ENCODE results near the gene SMYD3.

SMYD3 gene

GRCh38 chr1:246415028-246415427, 92.1 kb downstream of the SMYD3 start:
- POLR2A ChIA-PET = no interaction called here
- H3K4me1 ChIP-seq (ENCODE audit: control insufficient read depth, insufficient read depth, low read length) = no peaks in the 10 kb centered on the region
- TF ChIP-seq ZNF571 (tag by site-specific recombination; IDR thresholded peaks at IDR 0.05) = no peak
- no peak for TF ChIP-seq TRIM28 (IDR thresholded peaks at IDR 0.05; ENCODE audit: borderline replicate concordance, low read length)
- no peak for TF ChIP-seq SALL2 (tag by site-specific recombination; IDR thresholded peaks at IDR 0.05; ENCODE audit: borderline replicate concordance)
- no peak for TF ChIP-seq RBAK (tag by site-specific recombination; IDR thresholded peaks at IDR 0.05)
- H3K27ac ChIP-seq (ENCODE audit: extremely low read depth, low read depth, low read length) = no peak overlapping the region
- H3K36me3 ChIP-seq (ENCODE audit: control insufficient read depth in 2 of 2, insufficient read depth in 1 of 2, low read length in 2 of 2) = no peaks in the 10 kb centered on the region
- CTCF ChIA-PET = interaction anchor here (0.6 kb wide), 1 partner anchor 329 kb away, joined by 3 read pairs; no protein-coding TSS in a partner anchor
- H3K4me3 ChIP-seq (ENCODE audit: low read depth, low read length) = no peak overlapping the region
- H3K9me3 ChIP-seq (ENCODE audit: control insufficient read depth, insufficient read depth, low read depth, low read length) = no peaks in the 10 kb centered on the region

- Histone ChIP-seq H3K4me1 (ENCODE audit: control insufficient read depth, insufficient read depth, low read length) (no peaks in the 10 kb centered on the region), H3K4me3 (ENCODE audit: low read depth, low read length) (no peak overlapping the region), H3K27ac (ENCODE audit: extremely low read depth, low read depth, low read length) (no peak overlapping the region), H3K36me3 (ENCODE audit: control insufficient read depth in 2 of 2, insufficient read depth in 1 of 2, low read length in 2 of 2) (no peaks in the 10 kb centered on the region), H3K9me3 (ENCODE audit: control insufficient read depth, insufficient read depth, low read depth, low read length) (no peaks in the 10 kb centered on the region)
- ChIA-PET CTCF (interaction anchor here (0.7 kb wide), 1 partner anchor 10 kb away, joined by 4 read pairs; no protein-coding TSS in a partner anchor), POLR2A (interaction anchor here (0.6 kb wide), 1 partner anchor 519 kb away, joined by 3 read pairs; no protein-coding TSS in a partner anchor)
- TF ChIP-seq ZNF26 (tag by site-specific recombination; IDR thresholded peaks at IDR 0.05) = no peak
- no peak for TF ChIP-seq ZNF544 (tag by site-specific recombination; IDR thresholded peaks at IDR 0.05)
- no peak for TF ChIP-seq ZNF501 (tag by site-specific recombination; IDR thresholded peaks at IDR 0.05)
- TF ChIP-seq ZBTB8A (tag by site-specific recombination; IDR thresholded peaks at IDR 0.05) = no peak
- no peak for TF ChIP-seq ZNF558 (tag by site-specific recombination; IDR thresholded peaks at IDR 0.05)
Measured at GRCh38 chr1:246413430-246413829, 93.6 kb downstream of the SMYD3 start.

GRCh38 chr1:246404078-246404477, 103.0 kb downstream of the SMYD3 start:
- no peak for TF ChIP-seq ZBTB48 (tag by site-specific recombination; IDR thresholded peaks at IDR 0.05)
- no peak for TF ChIP-seq ZNF311 (tag by site-specific recombination; IDR thresholded peaks at IDR 0.05; ENCODE audit: borderline replicate concordance)
- TF ChIP-seq ZNF2 (tag by site-specific recombination; IDR thresholded peaks at IDR 0.05) = no peak
- no peak for TF ChIP-seq ZNF561 (tag by site-specific recombination; IDR thresholded peaks at IDR 0.05; ENCODE audit: borderline replicate concordance)
- no peak for TF ChIP-seq REST (tag by site-specific recombination; IDR thresholded peaks at IDR 0.05)
- TF ChIP-seq ZNF391 (tag by site-specific recombination; IDR thresholded peaks at IDR 0.05; ENCODE audit: borderline replicate concordance, low read depth) = no peak
- no peak for TF ChIP-seq ZNF571 (tag by site-specific recombination; IDR thresholded peaks at IDR 0.05)
- no peak for TF ChIP-seq ZNF426 (tag by site-specific recombination; IDR thresholded peaks at IDR 0.05)
- no peak for TF ChIP-seq ZNF521 (tag by site-specific recombination; IDR thresholded peaks at IDR 0.05)
- no peak for TF ChIP-seq ZSCAN18 (tag by site-specific recombination; IDR thresholded peaks at IDR 0.05)
- TF ChIP-seq ZBTB26 (tag by site-specific recombination; optimal IDR thresholded peaks at IDR 0.05) = no peak
- TF ChIP-seq ZNF121 (tag by site-specific recombination; IDR thresholded peaks at IDR 0.05) = no peak
- no peak for TF ChIP-seq HOXA7 (CRISPR knock-in tag; IDR thresholded peaks at IDR 0.05; ENCODE audit: borderline replicate concordance)
- ChIA-PET POLR2A (no interaction called here), CTCF (no interaction called here)
- H3K36me3 ChIP-seq (ENCODE audit: control insufficient read depth in 2 of 2, insufficient read depth in 1 of 2, low read length in 2 of 2) = no peaks in the 10 kb centered on the region
- no peak overlapping the region for H3K27ac ChIP-seq (ENCODE audit: extremely low read depth, low read depth, low read length)
- no peak overlapping the region for H3K4me3 ChIP-seq (ENCODE audit: low read depth, low read length)
- no peaks in the 10 kb centered on the region for H3K9me3 ChIP-seq (ENCODE audit: control insufficient read depth, insufficient read depth, low read depth, low read length)
- no peaks in the 10 kb centered on the region for H3K4me1 ChIP-seq (ENCODE audit: control insufficient read depth, insufficient read depth, low read length)
